K562 (cell line): ENCODE measurements around the gene MSH2. TPM values are rescaled to one million over a fixed set of nuclear protein-coding genes. Genes with fewer than 3 reads are reported as not detected.

Experiments
- CBFB ChIP-seq: sonication (generic); formaldehyde crosslinking; IDR thresholded peaks from 2 replicates; pipeline ENCODE4 v1.4.0; 2020; ENCODE audit warnings: mild to moderate bottlenecking, missing genetic modification reagents
- FOXO4 ChIP-seq: fragments of 450-650 bp; formaldehyde crosslinking; IDR thresholded peaks from 2 replicates; pipeline ENCODE4 v1.4.0; 2020; ENCODE audit warnings: mild to moderate bottlenecking, moderate library complexity
- GTF2F1 ChIP-seq: IDR thresholded peaks from 2 replicates; pipeline ENCODE4 v1.6.1; 2011; ENCODE audit warnings: low read depth, low read length, improper control_type of control experiment
- JUNB ChIP-seq: fragments of 450-650 bp; formaldehyde crosslinking; conservative IDR thresholded peaks from 2 replicates; pipeline ENCODE4 v1.4.0; 2020; ENCODE audit warnings: mild to moderate bottlenecking
- MEIS2 ChIP-seq: fragments of 450-650 bp; IDR thresholded peaks from 2 replicates; pipeline ENCODE4 v1.6.1; 2014; ENCODE audit warnings: mild to moderate bottlenecking; ENCODE audit not compliant: partially characterized antibody
- POLR3G ChIP-seq: IDR thresholded peaks from 2 replicates; pipeline ENCODE4 v1.6.1; 2011; ENCODE audit not compliant: insufficient read length, insufficient replicate concordance; ENCODE audit errors: extremely low read depth
- SREBF1 ChIP-seq: fragments of 150-350 bp; IDR thresholded peaks from 2 replicates; pipeline ENCODE4 v1.6.1; 2014; ENCODE audit warnings: antibody characterized with exemption, low read depth, low read length, borderline replicate concordance
- STAT5A ChIP-seq: IDR thresholded peaks from 2 replicates; pipeline ENCODE4 v1.6.1; 2012; ENCODE audit warnings: low read length, inconsistent platforms, borderline replicate concordance
- TAF1 ChIP-seq: IDR thresholded peaks from 2 replicates; pipeline ENCODE4 v1.6.1; 2011; ENCODE audit warnings: mild to moderate bottlenecking, low read length, moderate library complexity; ENCODE audit not compliant: insufficient read depth, control insufficient read depth, severe bottlenecking; ENCODE audit errors: extremely low read depth
- THRA ChIP-seq: fragments of 450-650 bp; IDR thresholded peaks from 2 replicates; pipeline ENCODE4 v1.6.1; 2017; ENCODE audit warnings: mild to moderate bottlenecking, moderate library complexity
- U2AF1 ChIP-seq: fragments of 200-400 bp; formaldehyde crosslinking; optimal IDR thresholded peaks from 2 replicates; pipeline ENCODE3; 2017; ENCODE audit warnings: mild to moderate bottlenecking, low read depth, low read length, moderate library complexity
- ZNF318 ChIP-seq, 2 experiments: fragments of 450-650 bp; IDR thresholded peaks; 2 replicates each; pipeline ENCODE4 v1.6.1; 2016; ENCODE audit warnings: mild to moderate bottlenecking in 2 of 2, borderline replicate concordance in 1 of 2, low read depth in 1 of 2, moderate library complexity in 1 of 2
- ZNF511 ChIP-seq: sonication (generic); formaldehyde crosslinking; IDR thresholded peaks from 2 replicates; pipeline ENCODE4 v1.8.0; 2022; ENCODE audit warnings: mild to moderate bottlenecking, missing genetic modification reagents
- ZNF644 ChIP-seq: fragments of 200-800 bp; sonication (Bioruptor generic); IDR thresholded peaks from 2 replicates; pipeline ENCODE4 v1.6.1; 2016; ENCODE audit warnings: low read depth, missing genetic modification characterization, missing compliant biosample characterization
- polyA plus RNA-seq, 8 experiments: library from polyadenylated mRNA; depleted of rRNA in 4 of 8; stranded (reverse) in 5 of 8; unstranded in 3 of 8; fragments of >200 nt; fragmentation: Nextera tagmentation in 2 of 8; fragmentation: Illumina TruSeq in 1 of 8; extraction: Ambion mirVana in 2 of 8; extraction: Trizol in 1 of 8; gene quantifications; 2 replicates each; pipeline versions ENCODE4 v1.2.1 to v1.2.3, GENCODE V29; 2011 to 2014; ENCODE audit warnings: inconsistent platforms in 1 of 8, missing spikeins in 1 of 8
- total RNA-seq, 7 experiments: library from RNA; depleted of rRNA in 6 of 7; stranded (reverse); fragments of >200 nt in 6 of 7; fragmentation: Illumina TruSeq in 2 of 7; extraction: Trizol in 2 of 7; gene quantifications; 2 replicates each; pipeline versions ENCODE4 v1.2.1 to v1.2.3, GENCODE V29; 2011 to 2021; ENCODE audit warnings: low replicate concordance in 1 of 7

The MSH2 gene
- total and polyA plus RNA-seq, 9 of the 15 experiments (the other 6 are each of a cell fraction or from before 2014, with no cell fraction given): 51.8 to 139 (median 113) TPM

GRCh38 chr2:47530105-47530760 lies 127.3 kb downstream of the MSH2 start (continued):
- no peak for TF ChIP-seq ZNF318 (IDR thresholded peaks at IDR 0.05; ENCODE audit: borderline replicate concordance in 1 of 2, low read depth in 1 of 2)
- TF ChIP-seq CBFB (CRISPR knock-in tag): no peak
- TF ChIP-seq GTF2F1: no peak
- TF ChIP-seq TAF1: no peak
- TF ChIP-seq POLR3G: no peak
- no peak for TF ChIP-seq JUNB (CRISPR knock-in tag)
- TF ChIP-seq MEIS2: no peak
- TF ChIP-seq U2AF1: no peak
- no peak for TF ChIP-seq THRA
- TF ChIP-seq STAT5A: no peak
- no peak for TF ChIP-seq ZNF644 (tag)
- TF ChIP-seq FOXO4: no peak
- TF ChIP-seq SREBF1: no peak
- TF ChIP-seq ZNF511: no peak
